ENCODE measurements around the gene NDUFB5. TPM values are rescaled to one million over a fixed set of nuclear protein-coding genes. Genes with fewer than 3 reads are reported as not detected.

The NDUFB5 gene
- total RNA-seq = 77.3 and 82.8 TPM in 2 replicates
- long read RNA-seq, full-length matches to known transcripts = 51 of 64 reads
- long read RNA-seq, partial matches to known transcripts = 2 of 64 reads
- long read RNA-seq, other reads (novel, unspliced or antisense) = 11 of 64 reads

- H3K27ac Mint-ChIP-seq = peak within 1 kb of the TSS; percentile 99
- H3K36me3 Mint-ChIP-seq (ENCODE audit: insufficient read depth) = peaks cover 4% of the 10 kb centered on the region
- H3K4me1 Mint-ChIP-seq (ENCODE audit: low read depth) = peaks cover 9% of the 10 kb centered on the region
- peak; percentile 78 for DNase-seq (ENCODE audit: low spot score, unreplicated experiment)
- no peaks in the 10 kb centered on the region for H3K27me3 Mint-ChIP-seq
- no peaks in the 10 kb centered on the region for H3K9me3 Mint-ChIP-seq (ENCODE audit: low read depth)
- no peak for TF ChIP-seq CTCF (IDR thresholded peaks at IDR 0.05; ENCODE audit: unreplicated experiment)
- H3K4me3 Mint-ChIP-seq (ENCODE audit: low read depth) = peak within 1 kb of the TSS; percentile 98
These were observed at the start of gene NDUFB5, which contains the start of gene MRPL47 for GRCh38 chr3:179604321-179605078. Gene NDUFB5 (plus strand): TSS chr3:179604794. CDS start chr3:179604816, 22 bp downstream. Gene MRPL47 (minus strand): TSS chr3:179604638. CDS start chr3:179604624, 14 bp downstream.

GRCh38 chr3:179558742-179559364 lies 45.7 kb upstream of the NDUFB5 start:
- Mint-ChIP-seq H3K36me3 (ENCODE audit: insufficient read depth) (no peaks in the 10 kb centered on the region), H3K4me3 (ENCODE audit: low read depth) (no peak overlapping the region), H3K4me1 (ENCODE audit: low read depth) (peaks cover 11% of the 10 kb centered on the region), H3K27me3 (no peaks in the 10 kb centered on the region), H3K9me3 (ENCODE audit: low read depth) (no peaks in the 10 kb centered on the region), H3K27ac (no peak overlapping the region)
- peak; percentile 77 for TF ChIP-seq CTCF (IDR thresholded peaks at IDR 0.05; ENCODE audit: unreplicated experiment)
- DNase-seq (ENCODE audit: low spot score, unreplicated experiment) = peak; percentile 34

- Mint-ChIP-seq H3K4me1 (ENCODE audit: low read depth) (peaks cover 14% of the 10 kb centered on the region), H3K4me3 (ENCODE audit: low read depth) (no peak overlapping the region), H3K9me3 (ENCODE audit: low read depth) (no peaks in the 10 kb centered on the region), H3K27me3 (no peaks in the 10 kb centered on the region), H3K27ac (no peak overlapping the region), H3K36me3 (ENCODE audit: insufficient read depth) (no peaks in the 10 kb centered on the region)
- no peak for DNase-seq (ENCODE audit: low spot score, unreplicated experiment)
- no peak for TF ChIP-seq CTCF (IDR thresholded peaks at IDR 0.05; ENCODE audit: unreplicated experiment)
These were observed 43.8 kb upstream of the NDUFB5 start for GRCh38 chr3:179560791-179561190.

GRCh38 chr3:179562591-179563270 lies 41.9 kb upstream of the NDUFB5 start, which contains the start of gene ACTL6A:
Gene ACTL6A (plus strand): TSS chr3:179562926. CDS start chr3:179563093, 167 bp downstream.
- Mint-ChIP-seq H3K36me3 (ENCODE audit: insufficient read depth) (no peaks in the 10 kb centered on the region), H3K9me3 (ENCODE audit: low read depth) (no peaks in the 10 kb centered on the region), H3K4me1 (ENCODE audit: low read depth) (peaks cover 14% of the 10 kb centered on the region), H3K27ac (peak within 1 kb of the TSS; percentile 99), H3K4me3 (ENCODE audit: low read depth) (peak within 1 kb of the TSS; percentile 99), H3K27me3 (no peaks in the 10 kb centered on the region)
- peak; percentile 99 for DNase-seq (ENCODE audit: low spot score, unreplicated experiment)
- no peak for TF ChIP-seq CTCF (IDR thresholded peaks at IDR 0.05; ENCODE audit: unreplicated experiment)

GRCh38 chr3:179563271-179563783 lies 41.3 kb upstream of the NDUFB5 start:
- Mint-ChIP-seq H3K9me3 (ENCODE audit: low read depth) (no peaks in the 10 kb centered on the region), H3K27ac (peak overlapping the region; percentile 93), H3K4me3 (ENCODE audit: low read depth) (peak overlapping the region; percentile 99), H3K36me3 (ENCODE audit: insufficient read depth) (no peaks in the 10 kb centered on the region), H3K27me3 (no peaks in the 10 kb centered on the region), H3K4me1 (ENCODE audit: low read depth) (peaks cover 15% of the 10 kb centered on the region)
- peak; percentile 69 for DNase-seq (ENCODE audit: low spot score, unreplicated experiment)
- peak; percentile 59 for TF ChIP-seq CTCF (IDR thresholded peaks at IDR 0.05; ENCODE audit: unreplicated experiment)
